Ovary (tissue), 3 donors: ENCODE data around the gene CBLC.

Experiments used
- EP300 ChIP-seq: sonication (generic); formaldehyde crosslinking; IDR thresholded peaks from one replicate; pipeline ENCODE4 v1.6.1; 2017; ENCODE audit warnings: antibody characterized with exemption
- POLR2A ChIP-seq: fragments of 450-650 bp; IDR thresholded peaks from one replicate; pipeline ENCODE4 v1.6.1; 2017; ENCODE audit warnings: antibody characterized with exemption, mild to moderate bottlenecking, moderate library complexity
- TF ChIP-seq, protein P1 (sequence below), 3 donors: fragments of 450-650 bp in 2 of 3; fragments of 200-600 bp in 1 of 3; IDR thresholded peaks; one replicate each; pipeline versions ENCODE4 v1.5.1 to v1.8.0; 2016 to 2022; ENCODE audit warnings: antibody characterized with exemption in 3 of 3, mild to moderate bottlenecking in 1 of 3
- donor health status: DM: no; HTN: no; CAD: no.

DNA sequence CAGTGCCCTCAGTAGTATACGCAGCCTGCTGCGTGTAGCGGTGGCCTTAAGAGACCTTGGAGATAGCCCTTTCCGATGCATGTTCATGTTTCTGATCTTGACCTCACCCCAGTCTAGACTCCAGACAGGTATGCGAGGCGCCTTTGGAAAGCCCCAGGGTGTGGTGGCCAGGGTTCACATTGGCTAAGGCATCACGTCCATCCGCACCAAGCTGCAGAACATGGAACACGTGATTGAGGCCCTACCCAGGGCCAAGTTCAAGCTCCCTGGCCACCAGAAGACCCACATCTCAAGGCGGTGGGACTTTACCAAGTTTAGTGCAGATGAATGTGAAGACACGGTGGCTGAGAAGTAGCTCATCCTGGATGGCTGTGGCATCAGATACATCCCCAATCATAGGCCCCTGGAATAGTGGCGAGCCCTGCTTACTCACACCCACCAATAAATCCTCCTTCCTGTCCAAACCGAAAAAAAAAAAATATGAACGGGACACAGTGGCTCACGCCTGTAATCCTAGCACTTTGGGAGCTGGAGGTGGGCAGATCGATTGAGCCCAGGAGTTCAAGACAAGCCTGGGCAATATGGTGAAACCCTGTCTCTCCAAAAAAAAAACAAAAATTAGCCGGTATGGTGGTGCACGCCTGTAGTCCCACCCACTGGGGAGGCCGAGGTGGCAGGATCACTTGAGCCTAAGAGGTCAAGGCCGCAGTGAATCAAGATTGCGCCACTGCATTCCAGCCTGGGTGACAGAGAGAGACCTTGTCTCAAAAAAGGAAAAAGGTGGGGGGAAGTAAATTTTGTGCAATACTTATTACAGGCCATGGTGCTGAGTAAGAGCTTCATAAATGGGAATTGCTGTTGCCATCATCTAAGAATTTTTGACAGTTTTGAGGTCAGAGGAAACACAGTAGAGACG is 12.4 kb upstream of the CBLC start:
- TF ChIP-seq, protein P1, sequence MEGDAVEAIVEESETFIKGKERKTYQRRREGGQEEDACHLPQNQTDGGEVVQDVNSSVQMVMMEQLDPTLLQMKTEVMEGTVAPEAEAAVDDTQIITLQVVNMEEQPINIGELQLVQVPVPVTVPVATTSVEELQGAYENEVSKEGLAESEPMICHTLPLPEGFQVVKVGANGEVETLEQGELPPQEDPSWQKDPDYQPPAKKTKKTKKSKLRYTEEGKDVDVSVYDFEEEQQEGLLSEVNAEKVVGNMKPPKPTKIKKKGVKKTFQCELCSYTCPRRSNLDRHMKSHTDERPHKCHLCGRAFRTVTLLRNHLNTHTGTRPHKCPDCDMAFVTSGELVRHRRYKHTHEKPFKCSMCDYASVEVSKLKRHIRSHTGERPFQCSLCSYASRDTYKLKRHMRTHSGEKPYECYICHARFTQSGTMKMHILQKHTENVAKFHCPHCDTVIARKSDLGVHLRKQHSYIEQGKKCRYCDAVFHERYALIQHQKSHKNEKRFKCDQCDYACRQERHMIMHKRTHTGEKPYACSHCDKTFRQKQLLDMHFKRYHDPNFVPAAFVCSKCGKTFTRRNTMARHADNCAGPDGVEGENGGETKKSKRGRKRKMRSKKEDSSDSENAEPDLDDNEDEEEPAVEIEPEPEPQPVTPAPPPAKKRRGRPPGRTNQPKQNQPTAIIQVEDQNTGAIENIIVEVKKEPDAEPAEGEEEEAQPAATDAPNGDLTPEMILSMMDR (IDR thresholded peaks at IDR 0.05): no peak
- no peak for TF ChIP-seq POLR2A
- no peak for TF ChIP-seq EP300
